ENCODE results near the gene VSIG8.
"Not testable (repeated sequence)": the region's sequence is repeated elsewhere in the genome, so short reads cannot be mapped to it uniquely, and the experiment has no call there.

VSIG8 gene, protein sequence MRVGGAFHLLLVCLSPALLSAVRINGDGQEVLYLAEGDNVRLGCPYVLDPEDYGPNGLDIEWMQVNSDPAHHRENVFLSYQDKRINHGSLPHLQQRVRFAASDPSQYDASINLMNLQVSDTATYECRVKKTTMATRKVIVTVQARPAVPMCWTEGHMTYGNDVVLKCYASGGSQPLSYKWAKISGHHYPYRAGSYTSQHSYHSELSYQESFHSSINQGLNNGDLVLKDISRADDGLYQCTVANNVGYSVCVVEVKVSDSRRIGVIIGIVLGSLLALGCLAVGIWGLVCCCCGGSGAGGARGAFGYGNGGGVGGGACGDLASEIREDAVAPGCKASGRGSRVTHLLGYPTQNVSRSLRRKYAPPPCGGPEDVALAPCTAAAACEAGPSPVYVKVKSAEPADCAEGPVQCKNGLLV

DNA sequence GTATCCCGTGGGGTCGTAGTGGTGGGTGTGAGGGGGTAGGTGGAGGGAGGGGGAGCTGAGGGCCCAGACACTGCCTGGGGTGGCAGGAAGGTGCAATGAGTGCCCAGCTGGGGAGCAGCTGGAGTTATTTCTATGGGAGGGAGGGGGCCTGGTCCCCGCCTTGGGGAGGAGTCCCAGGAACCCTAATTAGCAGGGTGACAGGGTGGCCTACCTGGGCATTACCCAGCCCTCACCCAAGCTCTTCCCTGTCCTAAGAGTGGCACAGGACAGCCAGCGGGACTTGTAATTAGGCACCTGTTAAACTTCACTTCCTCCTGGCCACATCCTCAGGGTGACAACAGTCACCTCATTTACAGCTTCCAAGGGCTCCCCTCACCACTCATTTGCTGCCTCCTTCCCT, at the start of gene VSIG8:
VSIG8 (minus strand) TSS at position 101 of the 400 bp plus-strand sequence. CDS start 136 bp downstream, outside the sequence.
- DNase-seq, result no peak

- peak; percentile 35 to 40 (median 38) for DNase-seq
Measured at GRCh38 chr1:159911326-159912070, 49.0 kb upstream of the VSIG8 start.

- DNase-seq, result no peak
Measured at GRCh38 chr1:159908031-159908940, 45.8 kb upstream of the VSIG8 start.

DNA sequence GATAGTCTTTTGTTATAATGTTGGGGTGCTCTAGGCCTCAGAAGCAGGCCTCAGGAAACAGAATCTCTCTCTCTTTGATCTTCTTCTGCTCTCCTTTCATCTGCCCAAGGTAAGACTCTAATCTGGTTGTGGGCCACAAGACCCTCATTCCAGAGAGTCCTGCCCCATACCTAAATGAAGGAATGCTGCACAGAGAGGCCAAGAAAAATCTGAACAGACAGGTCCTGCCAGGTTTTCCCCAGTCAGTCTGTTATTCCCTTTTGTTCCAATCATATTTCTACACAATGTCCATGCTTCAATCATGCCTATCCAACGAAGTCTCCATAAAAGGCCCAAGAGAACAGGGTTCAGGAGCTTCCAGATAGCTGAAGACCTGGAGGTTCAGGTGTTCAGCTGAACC, 44.5 kb upstream of the VSIG8 start:
- no peak for DNase-seq

DNA sequence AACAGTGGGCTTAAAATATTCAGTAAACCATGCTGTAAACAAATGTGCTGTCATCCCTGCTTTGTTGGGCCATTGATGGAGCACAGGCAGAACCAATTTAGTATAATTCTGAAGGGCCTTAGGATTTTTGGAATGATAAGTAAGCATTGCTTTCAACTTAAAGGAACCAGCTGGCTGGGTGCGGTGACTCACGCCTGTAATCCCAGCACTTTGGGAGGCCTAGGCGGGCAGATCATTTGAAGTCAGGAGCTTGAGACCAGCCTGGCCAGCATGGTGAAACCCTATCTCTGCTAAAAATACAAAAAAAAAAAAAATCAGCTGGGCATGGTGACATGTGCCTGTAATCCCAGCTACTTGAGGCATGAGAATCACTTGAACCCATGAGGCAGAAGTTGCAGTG, 41.6 kb upstream of the VSIG8 start:
- not testable (repeated sequence) for DNase-seq

DNA sequence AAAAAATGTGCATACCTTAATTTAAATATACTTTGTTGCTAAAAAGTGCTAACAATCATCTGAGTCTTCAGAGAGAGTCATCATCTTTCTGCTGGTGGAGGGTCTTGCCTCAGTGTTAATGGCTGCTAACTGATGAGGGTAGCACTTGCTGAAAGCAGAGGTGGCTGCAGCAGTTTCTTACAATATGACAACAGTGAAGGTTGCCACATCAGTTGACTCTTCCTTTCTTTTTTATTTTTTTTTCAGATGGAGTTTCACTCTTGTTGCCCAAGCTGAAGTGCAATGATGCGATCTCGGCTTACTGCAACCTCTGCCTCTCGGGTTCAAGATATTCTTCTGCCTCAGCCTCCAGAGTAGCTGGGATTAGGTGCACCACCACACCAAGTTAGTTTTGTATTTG, 40.1 kb upstream of the VSIG8 start:
- peak in 2 of 3 donors; percentile 28 to 46 for DNase-seq

DNA sequence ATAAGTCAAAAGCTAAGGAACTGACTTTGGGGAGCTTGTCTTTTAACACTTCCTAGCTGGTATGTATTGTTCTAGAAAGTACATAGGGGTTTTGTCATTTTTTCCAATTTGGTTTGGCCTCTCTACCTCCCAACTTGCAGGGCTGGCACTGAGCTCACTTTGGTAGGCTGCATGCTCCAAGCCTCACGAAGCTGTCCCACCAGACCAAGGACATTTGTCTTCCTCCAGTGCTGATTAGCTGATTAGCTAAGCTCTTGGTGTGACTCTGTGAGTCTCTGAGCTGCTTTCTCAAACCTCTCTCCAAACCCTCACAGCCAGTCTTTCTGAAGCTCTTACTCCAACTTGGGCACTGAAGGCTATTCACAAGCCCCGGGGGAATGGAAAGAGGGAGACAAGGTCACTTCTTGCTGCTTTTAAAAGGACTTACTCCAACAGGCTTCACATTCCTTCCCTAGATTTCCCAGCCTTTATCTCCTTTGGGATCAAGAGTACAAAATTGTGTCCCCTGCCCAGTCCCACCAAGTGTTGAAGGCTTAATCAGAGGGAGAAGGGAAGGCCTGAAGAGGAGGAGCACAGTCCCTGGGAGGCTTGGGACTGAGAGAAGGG, 38.4 kb upstream of the VSIG8 start:
- no peak for DNase-seq

DNA sequence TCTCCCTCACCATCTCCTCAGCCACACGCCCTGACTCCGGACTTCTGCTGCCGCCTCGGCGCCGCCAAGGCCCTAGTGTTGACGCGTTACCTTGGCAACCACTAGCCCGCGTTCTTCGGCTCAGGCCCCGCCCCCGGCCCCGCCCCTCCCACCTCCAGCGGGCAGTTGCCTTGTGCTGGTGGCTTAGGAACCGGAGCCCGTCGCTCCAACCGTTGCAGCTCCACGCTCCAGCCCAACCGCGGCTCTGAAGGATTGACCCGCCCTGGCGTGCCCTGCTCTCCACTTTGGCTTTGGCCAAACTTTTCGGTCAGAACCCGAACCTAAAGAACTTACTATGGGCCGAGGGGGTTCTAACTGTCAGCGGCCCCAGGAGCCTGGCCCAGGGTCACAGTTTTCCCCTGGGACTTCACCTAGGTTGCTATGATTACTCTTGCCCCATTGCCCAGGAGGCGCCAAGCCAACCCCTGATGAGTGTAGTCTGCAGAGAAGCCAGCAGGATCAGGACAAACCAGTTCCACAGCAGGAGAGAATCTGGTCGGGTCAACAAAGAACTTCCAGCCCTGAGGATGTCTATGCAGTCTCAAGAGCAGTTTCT, 37.7 kb upstream of the VSIG8 start, which contains the start of gene CFAP45:
CFAP45 (minus strand) TSS at position 80 of the 595 bp plus-strand sequence; CDS start at position 13, 67 bp downstream.
- peak; percentile 60 to 77 (median 60) for DNase-seq

DNA sequence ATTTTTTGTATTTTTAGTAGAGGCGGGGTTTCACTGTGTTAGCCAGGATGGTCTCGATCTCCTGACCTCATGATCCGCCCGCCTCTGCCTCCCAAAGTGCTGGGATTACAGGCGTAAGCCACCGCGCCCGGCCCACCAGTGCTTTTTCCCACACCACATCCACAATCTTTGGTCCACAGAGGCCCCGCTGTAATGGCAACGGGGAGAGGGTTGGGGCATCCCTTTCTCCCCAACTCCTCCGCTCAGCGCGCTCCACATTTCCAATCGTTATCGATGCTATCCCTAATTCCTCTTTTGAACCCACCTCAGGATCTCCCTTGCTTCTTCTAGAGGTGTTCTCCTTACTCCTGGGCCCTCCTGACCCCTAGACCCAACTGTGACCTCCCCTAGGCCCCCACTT, 37.2 kb upstream of the VSIG8 start:
- not testable (repeated sequence) for DNase-seq

GRCh38 chr1:159898527-159898926, 36.1 kb upstream of the VSIG8 start:
- peak in 1 of 3 donors; percentile 32 for DNase-seq

DNA sequence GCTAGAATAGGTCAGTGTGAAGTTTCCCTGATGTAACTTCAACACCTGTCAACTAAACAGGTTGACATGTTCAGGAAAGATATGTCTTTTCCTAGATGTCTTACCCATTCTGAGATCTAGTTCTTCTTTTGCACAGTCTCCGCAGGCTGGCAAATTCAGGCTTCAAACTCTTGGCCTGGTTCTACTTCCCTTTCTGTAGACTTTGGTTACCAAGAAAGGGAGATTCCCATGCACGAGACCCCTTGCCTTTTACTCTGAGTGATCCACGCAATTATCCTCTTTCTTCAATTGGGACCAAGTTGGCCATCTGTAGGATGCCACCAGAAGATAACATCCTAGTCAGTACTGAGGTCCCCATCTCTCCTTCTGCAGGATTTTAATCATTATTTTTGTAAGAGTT, 35.5 kb upstream of the VSIG8 start:
- DNase-seq, result peak; percentile 82 to 83 (median 83)

GRCh38 chr1:159896546-159896930, 34.1 kb upstream of the VSIG8 start:
- no peak for DNase-seq

- peak; percentile 28 to 38 (median 32) for DNase-seq
Measured at GRCh38 chr1:159895836-159896545, 33.5 kb upstream of the VSIG8 start.

DNA sequence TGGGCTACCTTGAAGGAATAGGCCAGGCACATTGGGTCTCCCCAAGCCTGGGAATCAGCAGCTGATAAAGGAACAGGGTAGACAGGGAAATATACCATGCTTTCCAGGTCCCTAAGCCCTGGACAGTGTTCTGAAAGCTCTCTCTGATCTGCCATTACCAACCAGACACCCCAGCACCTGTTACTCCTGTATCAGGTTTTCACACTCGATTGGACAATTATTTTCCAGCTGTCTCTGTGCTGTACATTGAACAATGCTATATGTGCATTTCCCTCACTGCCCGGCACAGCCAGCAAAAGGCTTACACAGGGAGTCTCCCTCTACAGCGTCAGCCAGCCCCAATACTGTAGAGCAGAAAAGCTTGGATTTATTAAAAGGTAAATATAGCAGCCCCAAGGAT, 32.8 kb upstream of the VSIG8 start:
- no peak for DNase-seq

GRCh38 chr1:159892944-159893343, 30.5 kb upstream of the VSIG8 start:
- no peak for DNase-seq

- DNase-seq, result peak; percentile 93 to 95 (median 94)
Measured at GRCh38 chr1:159891275-159892157, 29.1 kb upstream of the VSIG8 start.

GRCh38 chr1:159890390-159890789, 27.9 kb upstream of the VSIG8 start:
- DNase-seq, result no peak

DNA sequence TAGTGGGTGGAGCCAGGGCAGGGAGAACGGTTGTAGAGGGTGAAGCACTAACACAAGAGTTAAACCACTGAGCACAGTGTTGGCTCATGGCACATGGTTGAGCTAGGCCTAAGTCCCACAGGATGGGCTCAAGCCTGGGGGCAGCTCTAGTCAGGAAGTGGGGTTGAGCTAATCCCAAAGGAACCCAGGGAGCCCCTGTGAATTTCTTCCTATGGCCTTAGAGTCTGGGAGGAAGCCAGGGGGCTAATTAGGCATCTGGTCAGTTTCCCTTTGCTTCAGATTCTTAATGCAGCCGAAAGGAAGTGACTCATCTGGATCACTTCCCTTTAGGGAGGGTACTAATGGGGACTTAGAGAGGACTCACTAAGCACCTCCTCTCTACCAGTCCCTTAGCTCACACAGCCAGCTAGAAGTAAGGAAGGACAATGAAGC, 27.4 kb upstream of the VSIG8 start:
- DNase-seq, result peak; percentile 85 to 95 (median 93)

DNA sequence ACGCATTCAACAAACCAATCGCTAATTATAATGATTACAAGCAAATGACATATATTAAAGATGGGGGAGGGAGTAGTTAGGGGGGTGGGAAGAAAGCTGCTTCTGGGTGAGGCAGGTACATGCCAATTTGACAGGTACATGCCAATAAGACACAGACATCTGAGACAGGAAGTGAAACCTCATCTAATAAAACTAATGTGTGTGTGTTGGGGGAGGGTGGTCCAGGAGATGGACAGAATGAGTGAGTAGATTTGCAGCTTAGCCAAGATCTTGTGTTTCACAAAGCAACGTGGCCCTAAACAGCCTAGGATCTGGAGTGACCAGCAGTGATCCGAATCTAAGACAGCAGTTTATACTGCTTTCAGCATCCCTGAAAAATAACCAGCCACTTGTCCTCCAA, 26.7 kb upstream of the VSIG8 start:
- DNase-seq, result no peak

DNA sequence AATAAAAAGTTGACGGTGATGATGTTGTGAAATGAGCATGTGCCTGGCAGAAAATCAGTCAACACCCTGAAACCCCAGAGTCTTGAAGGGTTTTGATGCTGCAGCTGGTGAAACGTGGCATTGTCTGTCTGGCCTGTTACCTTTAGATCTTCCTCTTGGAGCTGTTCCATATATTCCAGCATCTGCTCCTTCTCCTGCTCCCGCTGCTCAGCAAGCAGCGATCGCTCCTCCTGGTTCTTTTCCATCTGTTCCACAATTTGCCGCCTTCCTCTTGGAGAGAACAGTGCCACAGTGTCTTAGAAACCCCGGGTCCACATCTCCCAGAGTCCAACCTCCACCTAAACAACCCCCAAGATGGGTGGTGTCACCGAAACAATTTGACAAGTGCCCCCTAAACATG, 21.8 kb upstream of the VSIG8 start:
- no peak for DNase-seq
